Measurements from ENCODE around the gene PRODH2. TPM values are rescaled to one million over a fixed set of nuclear protein-coding genes. Genes with fewer than 3 reads are reported as not detected.
A peak's percentile ranks its signal among the peaks of the same experiment; 100 is the strongest.

Gene PRODH2
- total and polyA plus RNA-seq, 2 of the 13 experiments (the other 11 are each of a cell fraction or from before 2014, with no cell fraction given) = 86.7 to 118 TPM

DNA sequence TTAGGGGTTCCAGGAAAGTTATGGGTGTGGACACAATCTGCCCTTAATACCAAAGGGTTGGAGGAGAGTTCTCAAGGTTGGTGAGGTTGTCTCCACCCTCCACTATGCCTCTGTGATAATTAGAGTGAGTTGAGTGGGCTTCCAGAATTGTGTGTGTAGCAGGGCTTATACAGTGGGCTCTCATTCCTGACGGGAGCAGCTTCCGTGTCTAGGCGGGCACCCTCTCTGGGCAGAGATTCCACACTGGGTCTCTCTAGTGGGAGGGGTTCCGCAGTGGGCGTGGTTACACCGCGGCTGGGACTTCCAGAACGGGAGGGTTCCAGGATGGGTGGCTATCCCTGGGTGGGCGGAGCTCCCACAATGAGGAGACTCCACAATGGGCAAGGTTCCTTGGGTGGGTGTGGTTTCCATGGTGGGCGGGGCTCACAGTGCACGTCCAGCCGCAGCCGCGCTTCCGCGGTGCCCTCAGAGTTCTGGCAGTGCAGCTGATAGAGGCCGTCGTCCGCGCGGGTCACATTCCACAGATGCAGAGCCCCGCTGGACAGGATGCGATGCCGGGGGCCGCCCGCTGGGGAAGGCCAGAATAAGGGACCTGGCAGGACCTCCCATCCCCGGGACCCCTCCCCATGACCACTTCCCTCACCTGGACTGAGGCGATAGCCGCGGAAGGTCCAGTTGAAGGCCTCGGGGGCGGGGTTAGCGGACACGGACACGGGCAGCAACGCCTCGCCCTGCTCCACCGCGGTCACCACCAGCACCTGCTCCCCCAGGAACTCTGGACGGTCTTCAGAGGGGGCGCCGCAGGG, 31.2 kb upstream of the PRODH2 start:
- no peak for DNase-seq (ENCODE audit: low spot score)
- BruUV-seq (replicated peaks) = no TSS peak
- Histone ChIP-seq H3K4me3 (replicated peaks in 1 of 3; ENCODE audit: insufficient read depth in 1 of 3, low read depth in 2 of 3, low read length in 3 of 3) (no peak overlapping the region), H3K27ac (ENCODE audit: extremely low read length, insufficient read depth, low read length) (no peak overlapping the region), H3K4me1 (ENCODE audit: insufficient read depth, low read length) (peaks cover 27% of the 10 kb centered on the region), H2AFZ (ENCODE audit: low read length) (no peak overlapping the region), H3K9me3 (ENCODE audit: low read length) (no peaks in the 10 kb centered on the region), H3K79me2 (ENCODE audit: insufficient read depth, low read length) (no peaks in the 10 kb centered on the region), H3K9ac (ENCODE audit: insufficient read depth, low read depth, low read length) (no peak overlapping the region), H3K36me3 (replicated peaks in 1 of 2; ENCODE audit: control insufficient read depth in 1 of 2, insufficient read depth in 2 of 2, low read length in 2 of 2) (no peaks in the 10 kb centered on the region), H4K20me1 (ENCODE audit: insufficient read depth, low read length) (no peaks in the 10 kb centered on the region), H3K4me2 (ENCODE audit: low read depth, low read length) (peak overlapping the region; percentile 23; the same call in 1 of the 2 replicates), H3K27me3 (ENCODE audit: control insufficient read depth in 1 of 2, insufficient read depth in 2 of 2, low read length in 2 of 2) (peaks cover 0 to 29% of the 10 kb centered on the region in 2 experiments)
- POLR2A ChIA-PET = no interaction called here
- 5% methylated on average over 20 of the region's 42 CpGs for WGBS (ENCODE audit: low lambda C conversion rate)
- intact Hi-C loops (cut with micrococcal nuclease; ENCODE audit: unreplicated experiment) = no loop called here
- CTCF ChIA-PET (ENCODE audit: low intra/inter-chr PET ratio, low total read pairs) = no interaction called here
- in situ Hi-C loops (cut with HindIII; ENCODE audit: extremely low pct_ligation_motif_present, low pct_unique_long_range_greater_than_20kb) = no loop called here
- ATAC-seq = no peak
- FAIRE-seq = no peak
- TF ChIP-seq, protein P1, sequence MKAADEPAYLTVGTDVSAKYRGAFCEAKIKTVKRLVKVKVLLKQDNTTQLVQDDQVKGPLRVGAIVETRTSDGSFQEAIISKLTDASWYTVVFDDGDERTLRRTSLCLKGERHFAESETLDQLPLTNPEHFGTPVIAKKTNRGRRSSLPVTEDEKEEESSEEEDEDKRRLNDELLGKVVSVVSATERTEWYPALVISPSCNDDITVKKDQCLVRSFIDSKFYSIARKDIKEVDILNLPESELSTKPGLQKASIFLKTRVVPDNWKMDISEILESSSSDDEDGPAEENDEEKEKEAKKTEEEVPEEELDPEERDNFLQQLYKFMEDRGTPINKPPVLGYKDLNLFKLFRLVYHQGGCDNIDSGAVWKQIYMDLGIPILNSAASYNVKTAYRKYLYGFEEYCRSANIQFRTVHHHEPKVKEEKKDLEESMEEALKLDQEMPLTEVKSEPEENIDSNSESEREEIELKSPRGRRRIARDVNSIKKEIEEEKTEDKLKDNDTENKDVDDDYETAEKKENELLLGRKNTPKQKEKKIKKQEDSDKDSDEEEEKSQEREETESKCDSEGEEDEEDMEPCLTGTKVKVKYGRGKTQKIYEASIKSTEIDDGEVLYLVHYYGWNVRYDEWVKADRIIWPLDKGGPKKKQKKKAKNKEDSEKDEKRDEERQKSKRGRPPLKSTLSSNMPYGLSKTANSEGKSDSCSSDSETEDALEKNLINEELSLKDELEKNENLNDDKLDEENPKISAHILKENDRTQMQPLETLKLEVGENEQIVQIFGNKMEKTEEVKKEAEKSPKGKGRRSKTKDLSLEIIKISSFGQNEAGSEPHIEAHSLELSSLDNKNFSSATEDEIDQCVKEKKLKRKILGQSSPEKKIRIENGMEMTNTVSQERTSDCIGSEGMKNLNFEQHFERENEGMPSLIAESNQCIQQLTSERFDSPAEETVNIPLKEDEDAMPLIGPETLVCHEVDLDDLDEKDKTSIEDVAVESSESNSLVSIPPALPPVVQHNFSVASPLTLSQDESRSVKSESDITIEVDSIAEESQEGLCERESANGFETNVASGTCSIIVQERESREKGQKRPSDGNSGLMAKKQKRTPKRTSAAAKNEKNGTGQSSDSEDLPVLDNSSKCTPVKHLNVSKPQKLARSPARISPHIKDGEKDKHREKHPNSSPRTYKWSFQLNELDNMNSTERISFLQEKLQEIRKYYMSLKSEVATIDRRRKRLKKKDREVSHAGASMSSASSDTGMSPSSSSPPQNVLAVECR (CRISPR knock-in tag; IDR thresholded peaks at IDR 0.05; ENCODE audit: borderline replicate concordance) = no peak
- TF ChIP-seq EED (CRISPR knock-in tag; IDR thresholded peaks at IDR 0.05) = no peak
- TF ChIP-seq ZNF329 (CRISPR knock-in tag; IDR thresholded peaks at IDR 0.05; ENCODE audit: low read depth) = no peak
- TF ChIP-seq NR2C2 (CRISPR knock-in tag; IDR thresholded peaks at IDR 0.05; ENCODE audit: borderline replicate concordance) = 0 out of 2 replicates have a peak, but pooled peaks have one; percentile 14
- TF ChIP-seq NFATC3 (CRISPR knock-in tag; IDR thresholded peaks at IDR 0.05) = no peak
- no peak for TF ChIP-seq ZBTB44 (CRISPR knock-in tag; IDR thresholded peaks at IDR 0.05)
- TF ChIP-seq ZNF296 (CRISPR knock-in tag; conservative IDR thresholded peaks at IDR 0.05) = no peak
- no peak for TF ChIP-seq ZNF556 (CRISPR knock-in tag; IDR thresholded peaks at IDR 0.05; ENCODE audit: borderline replicate concordance)
- no peak for TF ChIP-seq MBNL3 (CRISPR knock-in tag; conservative IDR thresholded peaks at IDR 0.05)
- TF ChIP-seq ZSCAN29 (CRISPR knock-in tag; conservative IDR thresholded peaks at IDR 0.05) = no peak
- 0 out of 2 replicates have a peak, but pooled peaks have one; percentile 4 for TF ChIP-seq ZFP91 (CRISPR knock-in tag; IDR thresholded peaks at IDR 0.05; ENCODE audit: borderline replicate concordance)
- TF ChIP-seq, protein P2, sequence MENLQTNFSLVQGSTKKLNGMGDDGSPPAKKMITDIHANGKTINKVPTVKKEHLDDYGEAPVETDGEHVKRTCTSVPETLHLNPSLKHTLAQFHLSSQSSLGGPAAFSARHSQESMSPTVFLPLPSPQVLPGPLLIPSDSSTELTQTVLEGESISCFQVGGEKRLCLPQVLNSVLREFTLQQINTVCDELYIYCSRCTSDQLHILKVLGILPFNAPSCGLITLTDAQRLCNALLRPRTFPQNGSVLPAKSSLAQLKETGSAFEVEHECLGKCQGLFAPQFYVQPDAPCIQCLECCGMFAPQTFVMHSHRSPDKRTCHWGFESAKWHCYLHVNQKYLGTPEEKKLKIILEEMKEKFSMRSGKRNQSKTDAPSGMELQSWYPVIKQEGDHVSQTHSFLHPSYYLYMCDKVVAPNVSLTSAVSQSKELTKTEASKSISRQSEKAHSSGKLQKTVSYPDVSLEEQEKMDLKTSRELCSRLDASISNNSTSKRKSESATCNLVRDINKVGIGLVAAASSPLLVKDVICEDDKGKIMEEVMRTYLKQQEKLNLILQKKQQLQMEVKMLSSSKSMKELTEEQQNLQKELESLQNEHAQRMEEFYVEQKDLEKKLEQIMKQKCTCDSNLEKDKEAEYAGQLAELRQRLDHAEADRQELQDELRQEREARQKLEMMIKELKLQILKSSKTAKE (CRISPR knock-in tag; IDR thresholded peaks at IDR 0.05; ENCODE audit: borderline replicate concordance) = no peak
- no peak for TF ChIP-seq ZIK1 (CRISPR knock-in tag; IDR thresholded peaks at IDR 0.05; ENCODE audit: borderline replicate concordance, low read depth)
